GM21717 (cell line): Measurements from ENCODE around the gene SLC30A5.

Source experiments
- ATAC-seq: cut with Tn5 transposase; IDR thresholded peaks from one replicate; pipeline ENCODE4 v1.9.1; 2021; ENCODE audit warnings: mild to moderate bottlenecking, moderate library complexity; ENCODE audit not compliant: unreplicated experiment

SLC30A5 gene

GRCh38 chr5:69166686-69167492, 73.1 kb downstream of the SLC30A5 start, which contains the start of gene CCNB1:
CCNB1 (plus strand) TSS chr5:69167150; CDS start chr5:69167263, 113 bp downstream.
- ATAC-seq = peak; percentile 99

- no peak for ATAC-seq
These were observed 73.7 kb downstream of the SLC30A5 start for GRCh38 chr5:69167493-69167855.

- ATAC-seq = no peak
These were observed 74.1 kb downstream of the SLC30A5 start for GRCh38 chr5:69167929-69168328.

DNA sequence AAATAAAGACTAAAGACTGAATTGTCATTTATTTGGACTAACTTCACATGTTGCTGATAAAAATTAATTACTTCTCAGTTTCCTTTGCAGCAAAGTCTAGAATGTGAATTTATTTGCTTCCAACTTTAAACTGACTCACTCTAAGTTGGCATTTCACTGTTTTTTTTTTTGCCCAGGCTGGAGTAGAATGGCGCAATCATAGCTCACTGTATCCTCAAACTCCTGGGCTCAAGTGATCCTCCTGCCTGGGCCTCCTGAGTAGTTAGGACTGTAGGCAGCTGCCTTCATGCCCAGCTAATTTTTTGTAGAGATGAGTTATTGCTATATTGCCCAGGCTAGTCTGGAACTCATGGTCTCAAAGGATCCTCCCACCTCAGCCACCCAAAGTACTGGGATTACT, 76.7 kb downstream of the SLC30A5 start:
- ATAC-seq = no peak

- ATAC-seq = no peak
These were observed 77.2 kb downstream of the SLC30A5 start for GRCh38 chr5:69170969-69171368.
